T-cell (primary cell): ENCODE results near the gene LAMA3. TPM values are rescaled to one million over a fixed set of nuclear protein-coding genes. Genes with fewer than 3 reads are reported as not detected.

Experiments
- ATAC-seq, 4 experiments: fragments of 200-7000 bp in 3 of 4; fragments of 150-1000 bp in 1 of 4; cut with Tn5 transposase; replicated peaks in 1 of 4; 1 replicate in 3 of 4; 2 replicates in 1 of 4; pipeline ENCODE4 v1.10.0; 2021; ENCODE audit warnings: moderate library complexity in 3 of 4, mild to moderate bottlenecking in 2 of 4, moderate number of reproducible peaks in 1 of 4
- CTCF ChIA-PET, 2 donors: fragments of 300-600 bp; sonication (Branson Sonifier 250); formaldehyde crosslinking; loops; one replicate each; lab custom pipeline; 2022; ENCODE audit warnings: antibody characterized with exemption in 2 of 2; lab: Charles Lee
- POLR2A ChIA-PET, 2 donors: fragments of 300-600 bp; sonication (Branson Sonifier 250); formaldehyde crosslinking; loops; one replicate each; lab custom pipeline; 2022; ENCODE audit warnings: antibody characterized with exemption in 2 of 2; lab: Charles Lee
- DNase-seq, 35 experiments: peaks; one replicate each; pipeline versions ENCODE4 v3.0.0 to v3.0.0-alpha.2; 2013 to 2023
- H3K27ac ChIP-seq: one replicate; pipeline ENCODE4 v1.5.1; 2013; ENCODE audit warnings: low read length
- H3K27me3 ChIP-seq, 2 experiments: replicated peaks in 1 of 2; 1 replicate in 1 of 2; 2 replicates in 1 of 2; pipeline versions ENCODE4 v1.6.1 to v1.7.0; 2013; ENCODE audit warnings: low read length in 1 of 2, mixed read lengths in 1 of 2; ENCODE audit not compliant: control insufficient read depth in 2 of 2, insufficient read depth in 2 of 2; ENCODE audit errors: extremely low read depth in 1 of 2
- H3K36me3 ChIP-seq, 2 donors: 1 replicate in 1 of 2; 2 replicates in 1 of 2; pipeline versions ENCODE4 v1.6.1 to v1.7.0; 2013; ENCODE audit warnings: low read length in 1 of 2; ENCODE audit not compliant: control insufficient read depth in 2 of 2, insufficient read depth in 1 of 2; ENCODE audit errors: extremely low read depth in 1 of 2
- H3K4me1 ChIP-seq, 2 experiments: 1 replicate in 1 of 2; 2 replicates in 1 of 2; pipeline versions ENCODE4 v1.6.1 to v1.7.0; 2013; ENCODE audit warnings: low read length in 2 of 2, mixed read lengths in 1 of 2; ENCODE audit not compliant: insufficient read depth in 2 of 2, control insufficient read depth in 1 of 2; ENCODE audit errors: extremely low read depth in 1 of 2
- H3K4me3 ChIP-seq, 2 donors: 1 replicate in 1 of 2; 2 replicates in 1 of 2; pipeline versions ENCODE4 v1.5.1 to v1.7.0; 2013; ENCODE audit warnings: mild to moderate bottlenecking in 2 of 2, low read length in 1 of 2, moderate library complexity in 1 of 2; ENCODE audit not compliant: control insufficient read depth in 1 of 2; ENCODE audit errors: extremely low read depth in 1 of 2
- H3K9me3 ChIP-seq: 2 replicates; pipeline ENCODE4 v1.7.0; 2013
- H3K27ac Mint-ChIP-seq, 2 donors: one replicate each; pipeline ENCODE4 v1.8.0; 2020 to 2021; ENCODE audit warnings: mild to moderate bottlenecking in 2 of 2, mixed read lengths in 2 of 2
- H3K27me3 Mint-ChIP-seq, 2 donors: one replicate each; pipeline ENCODE4 v1.8.0; 2021 to 2022; ENCODE audit warnings: mixed read lengths in 2 of 2
- H3K36me3 Mint-ChIP-seq: one replicate; pipeline ENCODE4 v1.8.0; 2021; ENCODE audit warnings: mixed read lengths
- H3K4me1 Mint-ChIP-seq, 3 donors: one replicate each; pipeline ENCODE4 v1.8.0; 2020 to 2022; ENCODE audit warnings: mixed read lengths in 3 of 3, mild to moderate bottlenecking in 1 of 3
- H3K4me3 Mint-ChIP-seq, 3 donors: one replicate each; pipeline ENCODE4 v1.8.0; 2020 to 2022; ENCODE audit warnings: mild to moderate bottlenecking in 3 of 3, mixed read lengths in 3 of 3, moderate library complexity in 3 of 3
- H3K9me3 Mint-ChIP-seq, 3 donors: one replicate each; pipeline ENCODE4 v1.8.0; 2020 to 2022; ENCODE audit warnings: mixed read lengths in 3 of 3
- WGBS: methylation state at CpG from one replicate; pipeline ENCODE4 v1.1.5; 2013; ENCODE audit warnings: missing lambda C conversion rate; ENCODE audit not compliant: insufficient coverage; 5-methylcytosine and 5-hydroxymethylcytosine counted together
- total RNA-seq, 35 experiments: library from RNA in 6 of 35; stranded (reverse) in 6 of 35; fragments of 120-200 nt in 1 of 35; gene quantifications; one replicate each; pipeline versions ENCODE4 v1.2.1 to v1.2.4 and lab custom pipeline; 2013 to 2026

Gene LAMA3
- total RNA-seq, 5 donors from 2014 or later (not counting 1 experiment from before 2014, with no cell fraction given): 0.20 to 0.44 (median 0.26) TPM; not detected in 2

DNA sequence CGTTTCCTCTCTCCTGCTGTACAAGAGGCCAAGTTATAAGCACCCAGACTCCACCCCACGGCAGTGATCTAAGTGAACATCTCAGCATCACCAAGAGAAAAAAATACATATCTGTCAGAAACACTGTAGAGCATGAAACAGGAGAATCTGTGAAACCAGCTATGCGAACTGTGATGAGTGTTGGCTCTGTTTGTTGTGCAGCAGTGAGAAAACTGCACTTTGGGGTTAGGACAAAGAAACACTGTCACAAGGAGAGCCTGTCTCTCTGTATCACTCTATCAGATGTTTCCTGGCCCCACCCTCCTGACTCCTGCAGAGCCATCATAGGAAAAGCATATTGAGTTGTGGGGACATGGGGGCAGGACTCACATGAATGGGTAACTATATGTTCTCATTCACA lies 87.1 kb downstream of the LAMA3 start:
- Mint-ChIP-seq H3K36me3 (no peaks in the 10 kb centered on the region), H3K9me3 (no peaks in the 10 kb centered on the region), H3K27me3 (peaks cover 0 to 5% of the 10 kb centered on the region in 2 donors), H3K4me3 (no peak overlapping the region), H3K4me1 (no peaks in the 10 kb centered on the region), H3K27ac (no peak overlapping the region)
- POLR2A ChIA-PET: no interaction called here
- no peak overlapping the region for H3K27ac ChIP-seq
- H3K4me1 ChIP-seq: no peaks in the 10 kb centered on the region
- H3K27me3 ChIP-seq: no peaks in the 10 kb centered on the region
- no peak for DNase-seq
- no peak for ATAC-seq
- no peaks in the 10 kb centered on the region for H3K9me3 ChIP-seq
- no peaks in the 10 kb centered on the region for H3K36me3 ChIP-seq
- no peak overlapping the region for H3K4me3 ChIP-seq
- CTCF ChIA-PET: no interaction called here
- no CpG with 5 or more reads among the region's 3 CpGs for WGBS

DNA sequence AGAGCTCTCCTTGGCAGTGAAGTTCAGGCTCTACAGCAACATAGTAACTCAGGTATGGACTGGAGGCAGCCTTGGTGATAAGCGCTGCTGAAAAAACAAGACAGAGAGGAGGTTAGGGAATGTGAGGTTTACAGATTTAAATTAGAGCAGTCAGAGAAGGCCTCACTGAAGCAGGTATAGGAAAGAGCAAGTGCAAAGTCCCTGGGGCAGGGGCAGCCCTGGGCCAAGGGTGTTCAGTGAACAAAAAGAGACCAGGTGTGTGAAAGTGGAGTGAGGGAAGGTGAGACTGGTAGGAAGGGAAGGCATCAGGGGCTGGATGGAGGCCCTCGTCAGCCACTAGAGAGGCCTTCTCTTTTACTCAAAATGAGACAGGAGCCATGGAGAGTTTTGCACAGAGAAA lies 89.6 kb downstream of the LAMA3 start:
- Mint-ChIP-seq H3K36me3 (no peaks in the 10 kb centered on the region), H3K27me3 (peaks cover 8 to 10% of the 10 kb centered on the region in 2 donors)
- 90% methylated on average over 1 of the region's 2 CpGs for WGBS

DNA sequence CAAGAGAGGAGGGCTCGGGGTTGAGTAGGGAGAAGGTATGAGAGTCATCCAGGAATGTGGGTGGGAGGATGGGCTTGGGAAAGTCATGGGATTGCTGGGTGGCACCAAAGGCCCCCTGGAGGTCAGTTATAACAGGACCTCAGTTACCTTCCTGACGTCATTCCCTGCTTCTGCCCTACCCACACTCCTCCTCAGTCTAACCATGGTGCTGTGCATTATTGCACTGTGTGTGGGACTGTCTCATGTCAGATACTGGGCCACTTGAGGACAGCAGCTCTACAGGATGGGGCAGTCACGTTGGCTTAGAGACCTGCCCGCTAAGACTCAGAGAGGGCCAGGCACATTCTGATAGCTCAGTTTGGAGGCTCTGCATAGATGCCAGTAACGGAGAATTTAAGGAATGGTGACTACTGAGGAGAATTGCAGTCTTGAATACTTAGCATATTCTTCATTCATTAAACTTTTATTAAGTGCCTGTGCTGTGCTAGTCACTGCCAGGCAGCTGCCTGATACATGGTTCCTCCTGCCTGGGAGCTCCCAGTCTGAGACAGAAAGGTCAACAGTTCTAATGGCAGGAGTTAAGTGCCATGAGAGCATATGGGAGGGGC lies 90.5 kb downstream of the LAMA3 start:
- Histone ChIP-seq H3K4me1 (no peaks in the 10 kb centered on the region), H3K27ac (no peak overlapping the region), H3K36me3 (no peaks in the 10 kb centered on the region), H3K9me3 (no peaks in the 10 kb centered on the region), H3K27me3 (peaks cover 0 to under 1% of the 10 kb centered on the region in 2 experiments), H3K4me3 (no peak overlapping the region)
- ChIA-PET POLR2A (interaction anchor here in 1 of 2 donors (0.5 kb wide), 1 partner anchor 179 kb away, joined by 3 read pairs; no protein-coding TSS in a partner anchor), CTCF (no interaction called here)
- H3K36me3 Mint-ChIP-seq: no peaks in the 10 kb centered on the region
- no peaks in the 10 kb centered on the region for H3K9me3 Mint-ChIP-seq
- no peak overlapping the region for H3K4me3 Mint-ChIP-seq
- WGBS: 100% methylated on average over 1 of the region's 5 CpGs
- no peak for ATAC-seq
- peaks cover 11 to 13% of the 10 kb centered on the region in 2 donors for H3K27me3 Mint-ChIP-seq
- H3K27ac Mint-ChIP-seq: no peak overlapping the region
- no peak for DNase-seq
- peaks cover 0 to 7% (median 0%) of the 10 kb centered on the region in 3 donors for H3K4me1 Mint-ChIP-seq

More for the DNA sequence above, 89.6 kb downstream of the LAMA3 start:
- ATAC-seq: no peak
- Histone ChIP-seq H3K9me3 (no peaks in the 10 kb centered on the region), H3K4me1 (no peaks in the 10 kb centered on the region), H3K36me3 (no peaks in the 10 kb centered on the region), H3K27ac (no peak overlapping the region), H3K4me3 (no peak overlapping the region), H3K27me3 (no peaks in the 10 kb centered on the region)
- Mint-ChIP-seq H3K4me3 (no peak overlapping the region), H3K27ac (no peak overlapping the region), H3K4me1 (no peaks in the 10 kb centered on the region), H3K9me3 (no peaks in the 10 kb centered on the region)
- DNase-seq: no peak
- CTCF ChIA-PET: no interaction called here
- POLR2A ChIA-PET: no interaction called here

DNA sequence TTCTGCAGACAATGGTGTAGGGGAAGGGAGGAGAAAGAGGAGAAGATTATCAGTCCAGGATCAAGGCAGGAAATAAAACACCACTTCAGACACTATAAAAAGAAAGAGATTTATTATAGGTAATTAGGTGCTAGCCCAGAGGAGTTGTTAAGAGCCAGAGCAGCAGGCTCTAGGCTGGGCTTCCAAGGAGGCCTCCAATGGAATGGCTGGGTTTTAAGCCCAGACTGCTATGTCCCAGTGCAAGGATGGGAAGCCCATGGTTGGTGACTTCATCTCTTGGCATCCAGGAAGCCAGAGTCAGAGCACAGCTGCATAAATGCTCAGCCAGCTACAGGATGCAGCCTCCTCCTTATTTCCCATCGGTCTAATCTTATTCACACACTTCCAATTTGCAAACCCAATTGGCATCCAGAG lies 95.6 kb downstream of the LAMA3 start:
- no peak overlapping the region for H3K4me3 Mint-ChIP-seq

DNA sequence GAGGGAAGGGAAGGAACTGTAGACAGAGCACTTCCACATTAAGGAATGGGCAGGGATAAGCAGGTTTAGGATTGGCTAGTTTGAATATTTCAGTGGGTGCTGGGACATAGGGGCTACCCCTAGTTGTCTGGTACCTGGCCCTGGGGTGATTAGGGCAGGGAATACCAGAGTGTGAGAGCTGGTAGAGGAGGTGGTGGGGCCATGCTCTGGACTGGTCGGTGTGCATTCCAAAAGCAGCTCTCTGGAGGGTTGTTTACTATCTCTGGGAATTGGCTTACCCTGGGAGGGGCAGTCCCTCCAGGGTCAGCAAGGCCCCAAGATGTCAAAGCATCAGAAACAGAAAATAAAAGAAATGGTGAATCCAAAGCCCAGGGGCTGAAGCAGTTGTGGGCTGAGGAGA lies 103.8 kb downstream of the LAMA3 start:
- H3K4me3 Mint-ChIP-seq: no peak overlapping the region
- no peaks in the 10 kb centered on the region for H3K4me1 Mint-ChIP-seq
- WGBS: 63% methylated on average over 1 of the region's 1 CpG

More for the DNA sequence above, 95.6 kb downstream of the LAMA3 start:
- no peak for DNase-seq
- H3K4me3 ChIP-seq: no peak overlapping the region
- peaks cover 0 to 12% (median 3%) of the 10 kb centered on the region in 3 donors for H3K4me1 Mint-ChIP-seq
- no peak overlapping the region for H3K27ac ChIP-seq
- ChIA-PET CTCF (no interaction called here), POLR2A (interaction anchor here in 1 of 2 donors (0.6 kb wide), 1 partner anchor 243 kb away, joined by 5 read pairs; no protein-coding TSS in a partner anchor)
- H3K9me3 ChIP-seq: no peaks in the 10 kb centered on the region
- H3K36me3 ChIP-seq: no peaks in the 10 kb centered on the region
- peaks cover 5% of the 10 kb centered on the region for H3K36me3 Mint-ChIP-seq
- WGBS: no CpG with 5 or more reads among the region's 1 CpG
- ATAC-seq: no peak
- H3K9me3 Mint-ChIP-seq: peaks cover 2 to 13% (median 6%) of the 10 kb centered on the region in 3 donors
- peaks cover 0 to 4% of the 10 kb centered on the region in 2 experiments for H3K27me3 ChIP-seq
- H3K27me3 Mint-ChIP-seq: peaks cover 18% of the 10 kb centered on the region in 2 donors
- no peaks in the 10 kb centered on the region for H3K4me1 ChIP-seq
- no peak overlapping the region for H3K27ac Mint-ChIP-seq

DNA sequence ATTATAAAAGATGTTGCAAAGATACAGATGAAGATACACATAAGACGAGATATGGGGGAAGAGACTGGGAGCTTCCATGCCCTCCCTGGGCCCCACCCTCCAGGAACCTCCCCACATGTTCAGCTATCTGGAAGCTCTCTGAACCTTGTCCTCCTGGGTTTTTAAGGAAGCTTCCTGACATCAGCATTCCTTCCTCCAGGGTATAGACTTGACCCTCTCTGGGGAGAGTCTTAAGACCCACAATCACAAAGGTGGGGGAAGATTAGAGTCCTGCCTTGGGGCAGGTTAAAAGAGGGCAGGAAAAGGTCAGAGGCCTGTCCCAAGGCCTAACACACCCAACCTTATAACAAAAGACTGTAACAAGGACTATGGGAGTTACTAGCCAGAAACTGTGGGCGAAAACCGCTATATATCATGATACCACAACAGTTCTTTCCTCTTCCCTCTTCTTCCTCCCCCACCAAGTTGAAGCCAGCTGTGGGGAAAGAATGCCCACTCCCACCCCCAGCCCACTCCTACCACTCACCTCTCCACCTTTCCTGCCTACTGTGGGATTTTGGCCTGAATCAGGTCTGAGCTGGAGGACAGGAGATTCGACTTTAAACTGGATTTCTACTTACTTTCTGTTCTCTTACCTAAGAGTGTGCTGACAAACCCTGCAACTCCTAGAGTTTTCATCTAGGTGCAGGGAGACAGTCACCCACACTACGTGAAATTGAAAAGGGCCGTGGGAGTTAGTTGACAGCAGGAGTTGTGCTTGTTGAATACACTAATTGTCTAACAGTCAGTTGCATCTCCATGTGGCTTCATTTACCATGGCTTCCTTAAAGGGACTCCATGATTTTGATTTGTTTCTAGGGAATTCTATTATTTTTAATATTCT lies 105.0 kb downstream of the LAMA3 start:
- no peak for DNase-seq
- Histone ChIP-seq H3K27ac (no peak overlapping the region), H3K9me3 (no peaks in the 10 kb centered on the region), H3K4me3 (no peak overlapping the region), H3K4me1 (peaks cover 0 to 2% of the 10 kb centered on the region in 2 experiments), H3K27me3 (peaks cover 0 to 5% of the 10 kb centered on the region in 2 experiments), H3K36me3 (no peaks in the 10 kb centered on the region)
- POLR2A ChIA-PET: interaction anchor here in 1 of 2 donors (0.6 kb wide), 1 partner anchor 11 kb away, joined by 4 read pairs; no protein-coding TSS in a partner anchor
- no peak overlapping the region for H3K27ac Mint-ChIP-seq
- no peak overlapping the region for H3K4me3 Mint-ChIP-seq
- no peaks in the 10 kb centered on the region for H3K4me1 Mint-ChIP-seq
- no peaks in the 10 kb centered on the region for H3K36me3 Mint-ChIP-seq
- peaks cover 3 to 10% of the 10 kb centered on the region in 2 donors for H3K27me3 Mint-ChIP-seq
- WGBS: 69% methylated on average over 2 of the region's 6 CpGs
- no peaks in the 10 kb centered on the region for H3K9me3 Mint-ChIP-seq
- ATAC-seq: no peak
- CTCF ChIA-PET: no interaction called here

More for the DNA sequence above, 103.8 kb downstream of the LAMA3 start:
- peaks cover 3 to 6% of the 10 kb centered on the region in 2 donors for H3K27me3 Mint-ChIP-seq
- no peaks in the 10 kb centered on the region for H3K9me3 ChIP-seq
- ChIA-PET CTCF (no interaction called here), POLR2A (no interaction called here)
- peaks cover 0 to 2% of the 10 kb centered on the region in 2 experiments for H3K4me1 ChIP-seq
- H3K36me3 Mint-ChIP-seq: no peaks in the 10 kb centered on the region
- H3K27ac ChIP-seq: no peak overlapping the region
- H3K36me3 ChIP-seq: no peaks in the 10 kb centered on the region
- no peak overlapping the region for H3K27ac Mint-ChIP-seq
- ATAC-seq (no peak), DNase-seq (no peak)
- no peak overlapping the region for H3K4me3 ChIP-seq
- no peaks in the 10 kb centered on the region for H3K9me3 Mint-ChIP-seq
- H3K27me3 ChIP-seq: peaks cover 0 to under 1% of the 10 kb centered on the region in 2 experiments
